WTC11 (cell line): ENCODE results near the gene CAMKMT.

Experiments used
- TEAD4 ChIP-seq: sonication (generic); formaldehyde crosslinking; IDR thresholded peaks from 2 replicates; pipeline ENCODE4 v1.8.0; 2022; ENCODE audit warnings: mild to moderate bottlenecking, missing genetic modification reagents
- TF ChIP-seq, protein P1 (sequence below): sonication (generic); formaldehyde crosslinking; conservative IDR thresholded peaks from 2 replicates; pipeline ENCODE4 v1.8.1; 2022; ENCODE audit warnings: mild to moderate bottlenecking, missing genetic modification reagents
- TF ChIP-seq, protein P2 (sequence below): fragments of 200-600 bp; IDR thresholded peaks from 2 replicates; pipeline ENCODE4 v1.8.0; 2022; ENCODE audit warnings: antibody characterized with exemption
- TF ChIP-seq, protein P3 (sequence below): sonication (generic); formaldehyde crosslinking; IDR thresholded peaks from 2 replicates; pipeline ENCODE4 v1.8.1; 2022; ENCODE audit warnings: low read depth, mild to moderate bottlenecking, moderate library complexity, missing genetic modification reagents, borderline replicate concordance

DNA sequence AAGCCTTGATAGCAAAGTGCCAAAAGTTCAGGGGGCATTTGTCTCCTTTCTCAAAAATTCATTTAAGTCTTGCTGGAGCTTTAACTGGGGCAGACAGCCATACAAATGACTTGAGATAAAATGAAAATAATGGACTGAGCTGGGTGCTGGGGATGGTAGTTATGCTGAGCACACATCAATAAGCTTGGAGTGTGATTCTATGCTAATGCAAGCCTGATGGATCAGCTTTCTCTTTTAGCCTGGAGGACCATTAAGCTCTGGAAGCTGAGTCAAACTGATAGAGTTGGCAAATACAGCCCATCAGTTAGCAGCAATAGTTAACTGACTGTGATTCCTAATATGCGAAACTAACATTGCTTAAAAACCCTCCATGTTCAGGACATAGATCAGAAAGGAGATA is 98.0 kb downstream of the CAMKMT start:
- TF ChIP-seq, protein P1, sequence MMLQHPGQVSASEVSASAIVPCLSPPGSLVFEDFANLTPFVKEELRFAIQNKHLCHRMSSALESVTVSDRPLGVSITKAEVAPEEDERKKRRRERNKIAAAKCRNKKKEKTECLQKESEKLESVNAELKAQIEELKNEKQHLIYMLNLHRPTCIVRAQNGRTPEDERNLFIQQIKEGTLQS (CRISPR knock-in tag), result no peak
- no peak for TF ChIP-seq TEAD4 (CRISPR knock-in tag)
- TF ChIP-seq, protein P2, sequence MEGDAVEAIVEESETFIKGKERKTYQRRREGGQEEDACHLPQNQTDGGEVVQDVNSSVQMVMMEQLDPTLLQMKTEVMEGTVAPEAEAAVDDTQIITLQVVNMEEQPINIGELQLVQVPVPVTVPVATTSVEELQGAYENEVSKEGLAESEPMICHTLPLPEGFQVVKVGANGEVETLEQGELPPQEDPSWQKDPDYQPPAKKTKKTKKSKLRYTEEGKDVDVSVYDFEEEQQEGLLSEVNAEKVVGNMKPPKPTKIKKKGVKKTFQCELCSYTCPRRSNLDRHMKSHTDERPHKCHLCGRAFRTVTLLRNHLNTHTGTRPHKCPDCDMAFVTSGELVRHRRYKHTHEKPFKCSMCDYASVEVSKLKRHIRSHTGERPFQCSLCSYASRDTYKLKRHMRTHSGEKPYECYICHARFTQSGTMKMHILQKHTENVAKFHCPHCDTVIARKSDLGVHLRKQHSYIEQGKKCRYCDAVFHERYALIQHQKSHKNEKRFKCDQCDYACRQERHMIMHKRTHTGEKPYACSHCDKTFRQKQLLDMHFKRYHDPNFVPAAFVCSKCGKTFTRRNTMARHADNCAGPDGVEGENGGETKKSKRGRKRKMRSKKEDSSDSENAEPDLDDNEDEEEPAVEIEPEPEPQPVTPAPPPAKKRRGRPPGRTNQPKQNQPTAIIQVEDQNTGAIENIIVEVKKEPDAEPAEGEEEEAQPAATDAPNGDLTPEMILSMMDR, result no peak
- TF ChIP-seq, protein P3, sequence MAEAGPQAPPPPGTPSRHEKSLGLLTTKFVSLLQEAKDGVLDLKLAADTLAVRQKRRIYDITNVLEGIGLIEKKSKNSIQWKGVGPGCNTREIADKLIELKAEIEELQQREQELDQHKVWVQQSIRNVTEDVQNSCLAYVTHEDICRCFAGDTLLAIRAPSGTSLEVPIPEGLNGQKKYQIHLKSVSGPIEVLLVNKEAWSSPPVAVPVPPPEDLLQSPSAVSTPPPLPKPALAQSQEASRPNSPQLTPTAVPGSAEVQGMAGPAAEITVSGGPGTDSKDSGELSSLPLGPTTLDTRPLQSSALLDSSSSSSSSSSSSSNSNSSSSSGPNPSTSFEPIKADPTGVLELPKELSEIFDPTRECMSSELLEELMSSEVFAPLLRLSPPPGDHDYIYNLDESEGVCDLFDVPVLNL (CRISPR knock-in tag), result no peak
